K562 (cell line): Measurements from ENCODE around the gene B3GALT5. TPM values are rescaled to one million over a fixed set of nuclear protein-coding genes. Genes with fewer than 3 reads are reported as not detected.

ENCODE experiments used
- ATAC-seq: fragments of 200-7000 bp; cut with Tn5 transposase; 3 replicates; pipeline ENCODE4 v1.9.1; 2020; ENCODE audit warnings: moderate library complexity
- BruUV-seq: library from RNA; stranded (reverse); fragments of 400-500 nt; replicated peaks from 2 replicates; lab custom pipeline; 2021; lab: Mats Ljungman, UMichigan
- CTCF ChIA-PET: fragments of 300-600 bp; formaldehyde crosslinking; extraction: SDS; loops from one replicate; lab custom pipeline; 2021; ENCODE audit warnings: low intra/inter-chr PET ratio; lab: Yijun Ruan, JAX
- POLR2A ChIA-PET: fragments of 300-600, 350-650 bp; sonication (Branson Sonifier 250); formaldehyde crosslinking; extraction: SDS; loops from one replicate; lab custom pipeline; 2021; ENCODE audit warnings: antibody characterized with exemption, inconsistent platforms; lab: Yijun Ruan, JAX
- DNase-seq, 4 experiments: peaks; one replicate each; pipeline versions ENCODE4 v3.0.0 to v3.0.0-alpha.2; 2011 to 2018; ENCODE audit warnings: low spot score in 3 of 4, mixed read lengths in 3 of 4; ENCODE audit errors: extremely low read depth in 1 of 4
- FAIRE-seq: peaks from 2 replicates; lab custom pipeline; 2011; peaks lifted over from hg19 to GRCh38; lab: Jason Lieb, UNC
- H2AFZ ChIP-seq: 2 replicates; pipeline ENCODE4 v1.6.0; 2011; ENCODE audit warnings: low read depth, low read length, control low read depth, inconsistent platforms
- H3K27ac ChIP-seq: fragments of 200-600 bp; 3 replicates; pipeline ENCODE4 v1.8.0; 2011; ENCODE audit warnings: low read depth, mild to moderate bottlenecking, control low read depth, inconsistent platforms, low read length, moderate library complexity, mixed read lengths; ENCODE audit errors: extremely low read depth
- H3K27me3 ChIP-seq, 2 experiments: fragments of 300-600 bp in 1 of 2; 2 replicates in 1 of 2; 3 replicates in 1 of 2; pipeline versions ENCODE4 v1.6.0 to v1.8.0; 2011; ENCODE audit warnings: inconsistent platforms in 2 of 2, low read length in 2 of 2, mild to moderate bottlenecking in 1 of 2, mixed read lengths in 1 of 2, moderate library complexity in 1 of 2; ENCODE audit not compliant: control insufficient read depth in 2 of 2, insufficient read depth in 2 of 2
- H3K36me3 ChIP-seq: fragments of 300-600 bp; 3 replicates; pipeline ENCODE4 v1.8.0; 2011; ENCODE audit warnings: mild to moderate bottlenecking, low read length, inconsistent platforms; ENCODE audit not compliant: control insufficient read depth, insufficient read depth
- H3K4me1 ChIP-seq, 2 experiments: fragments of 200-600 bp in 1 of 2; replicated peaks in 1 of 2; 2 replicates in 1 of 2; 3 replicates in 1 of 2; pipeline versions ENCODE4 v1.5.1 to v1.8.0; 2011; ENCODE audit warnings: inconsistent platforms in 2 of 2, low read length in 2 of 2, mild to moderate bottlenecking in 1 of 2, mixed read lengths in 1 of 2, moderate library complexity in 1 of 2; ENCODE audit not compliant: control insufficient read depth in 2 of 2, insufficient read depth in 2 of 2
- H3K4me2 ChIP-seq: 2 replicates; pipeline ENCODE4 v1.6.1; 2011; ENCODE audit warnings: low read length, control low read depth, inconsistent platforms, mixed read lengths; ENCODE audit not compliant: insufficient read depth
- H3K4me3 ChIP-seq: fragments of 200-600 bp; sonication (generic), shearing (Covaris generic); 2 replicates; pipeline ENCODE4 v1.5.1; 2016; ENCODE audit warnings: control low read depth, inconsistent platforms
- H3K79me2 ChIP-seq: fragments of 200-600 bp; 3 replicates; pipeline ENCODE4 v1.8.0; 2011; ENCODE audit warnings: low read length, inconsistent platforms; ENCODE audit not compliant: control insufficient read depth, insufficient read depth
- H3K9ac ChIP-seq, 2 experiments: 2 replicates each; pipeline versions ENCODE4 v1.6.0 to v1.6.1; 2011; ENCODE audit warnings: low read depth in 2 of 2, low read length in 2 of 2, control low read depth in 1 of 2, inconsistent platforms in 1 of 2, mild to moderate bottlenecking in 1 of 2, mixed read lengths in 1 of 2; ENCODE audit not compliant: insufficient read depth in 1 of 2
- H3K9me1 ChIP-seq: one replicate; pipeline ENCODE4 v1.6.0; 2011; ENCODE audit warnings: inconsistent platforms, mild to moderate bottlenecking, low read length, moderate library complexity; ENCODE audit not compliant: control insufficient read depth, insufficient read depth
- H3K9me3 ChIP-seq: replicated peaks from 2 replicates; pipeline ENCODE4 v1.5.1; 2011; ENCODE audit warnings: low read depth, low read length, inconsistent platforms; ENCODE audit not compliant: control insufficient read depth, insufficient read depth
- H4K20me1 ChIP-seq: replicated peaks from 2 replicates; pipeline ENCODE4 v1.6.1; 2011; ENCODE audit warnings: low read length, inconsistent platforms, mixed read lengths; ENCODE audit not compliant: control insufficient read depth, insufficient read depth
- HDGF ChIP-seq: fragments of 450-650 bp; IDR thresholded peaks from 2 replicates; pipeline ENCODE4 v1.6.1; 2016
- HLTF ChIP-seq: fragments of 450-650 bp; IDR thresholded peaks from 2 replicates; pipeline ENCODE4 v1.6.1; 2016
- ILF3 ChIP-seq: fragments of 450-650 bp; IDR thresholded peaks from 2 replicates; pipeline ENCODE4 v1.6.1; 2018; ENCODE audit warnings: antibody characterized with exemption, mild to moderate bottlenecking, moderate library complexity, borderline replicate concordance
- NR1H2 ChIP-seq: sonication (generic); formaldehyde crosslinking; IDR thresholded peaks from 2 replicates; pipeline ENCODE4 v1.4.0; 2020; ENCODE audit warnings: mild to moderate bottlenecking, missing genetic modification reagents
- POLR2AphosphoS2 ChIP-seq: IDR thresholded peaks from 2 replicates; pipeline ENCODE4 v1.6.1; 2012; ENCODE audit warnings: low read length, improper control_type of control experiment
- POLR3G ChIP-seq: IDR thresholded peaks from 2 replicates; pipeline ENCODE4 v1.6.1; 2011; ENCODE audit not compliant: insufficient read length, insufficient replicate concordance; ENCODE audit errors: extremely low read depth
- PTBP1 ChIP-seq: fragments of 200-400 bp; formaldehyde crosslinking; IDR thresholded peaks from 2 replicates; pipeline ENCODE4 v1.6.1; 2017; ENCODE audit warnings: low read depth, low read length
- SFPQ ChIP-seq: fragments of 200-400 bp; formaldehyde crosslinking; IDR thresholded peaks from 2 replicates; pipeline ENCODE4 v1.6.1; 2017; ENCODE audit warnings: mild to moderate bottlenecking, low read depth, low read length, moderate library complexity
- SIN3A ChIP-seq, 2 experiments: fragments of 150-350 bp in 1 of 2; IDR thresholded peaks; 2 replicates each; pipeline ENCODE4 v1.6.1; 2011 to 2016; ENCODE audit warnings: borderline replicate concordance in 2 of 2, low read depth in 2 of 2, low read length in 2 of 2, mild to moderate bottlenecking in 2 of 2, moderate library complexity in 2 of 2; ENCODE audit not compliant: control insufficient read depth in 1 of 2
- ZBTB26 ChIP-seq: fragments of 450-650 bp; formaldehyde crosslinking; IDR thresholded peaks from 2 replicates; pipeline ENCODE4 v1.4.0; 2022; ENCODE audit warnings: missing genetic modification characterization
- ZNF184 ChIP-seq: sonication (generic); formaldehyde crosslinking; IDR thresholded peaks from 2 replicates; pipeline ENCODE4 v1.5.0; 2020; ENCODE audit warnings: missing genetic modification reagents
- ZNF232 ChIP-seq: sonication (generic); formaldehyde crosslinking; IDR thresholded peaks from 2 replicates; pipeline ENCODE4 v1.8.0; 2022; ENCODE audit warnings: mild to moderate bottlenecking, missing genetic modification reagents
- ZNF277 ChIP-seq: fragments of 250-450 bp; sonication (Bioruptor Pico); IDR thresholded peaks from 2 replicates; pipeline ENCODE4 v1.8.0; 2022; ENCODE audit warnings: inconsistent platforms, mild to moderate bottlenecking, moderate library complexity, borderline replicate concordance
- ZNF518B ChIP-seq: fragments of 250-450 bp; sonication (Bioruptor Pico); IDR thresholded peaks from 2 replicates; pipeline ENCODE4 v1.5.0; 2021; ENCODE audit warnings: mild to moderate bottlenecking, moderate library complexity
- ZNF76 ChIP-seq: fragments of 250-450 bp; sonication (Bioruptor Pico); IDR thresholded peaks from 2 replicates; pipeline ENCODE4 v1.4.0; 2020; ENCODE audit warnings: mild to moderate bottlenecking, moderate library complexity, borderline replicate concordance
- WGBS: fragments of 100-300 bp; shearing (Covaris generic); methylation state at CpG from one replicate; pipeline ENCODE4 v1.1.6; 2016; ENCODE audit warnings: low coverage, mixed read lengths; ENCODE audit not compliant: insufficient coverage; ENCODE audit errors: missing lambda C conversion rate; 5-methylcytosine and 5-hydroxymethylcytosine counted together
- in situ Hi-C: fragments of 300-500 bp; cut with MboI; formaldehyde crosslinking; loops from 4 replicates; pipeline ENCODE4 v1.15.0; 2018; ENCODE audit warnings: inconsistent platforms, mixed read lengths
- intact Hi-C: fragments of 100-400 bp; cut with micrococcal nuclease; formaldehyde crosslinking; loops from 2 replicates; pipeline ENCODE4 v1.14.2; 2022
- polyA plus RNA-seq, 8 experiments: library from polyadenylated mRNA; depleted of rRNA in 4 of 8; stranded (reverse) in 5 of 8; unstranded in 3 of 8; fragments of >200 nt; fragmentation: Nextera tagmentation in 2 of 8; fragmentation: Illumina TruSeq in 1 of 8; extraction: Ambion mirVana in 2 of 8; extraction: Trizol in 1 of 8; gene quantifications; 2 replicates each; pipeline versions ENCODE4 v1.2.1 to v1.2.3, GENCODE V29; 2011 to 2014; ENCODE audit warnings: inconsistent platforms in 1 of 8, missing spikeins in 1 of 8
- total RNA-seq, 7 experiments: library from RNA; depleted of rRNA in 6 of 7; stranded (reverse); fragments of >200 nt in 6 of 7; fragmentation: Illumina TruSeq in 2 of 7; extraction: Trizol in 2 of 7; gene quantifications; 2 replicates each; pipeline versions ENCODE4 v1.2.1 to v1.2.3, GENCODE V29; 2011 to 2021; ENCODE audit warnings: low replicate concordance in 1 of 7

The B3GALT5 gene
- total and polyA plus RNA-seq, 9 of the 15 experiments (the other 6 are each of a cell fraction or from before 2014, with no cell fraction given), result 0.02 TPM; not detected in 8

GRCh38 chr21:39661740-39662139 is 49.0 kb downstream of the B3GALT5 start:
- Histone ChIP-seq H3K4me3 (no peak overlapping the region), H3K4me2 (no peak overlapping the region), H3K36me3 (no peaks in the 10 kb centered on the region), H4K20me1 (no peaks in the 10 kb centered on the region), H3K9me1 (no peaks in the 10 kb centered on the region), H2AFZ (no peak overlapping the region), H3K79me2 (no peaks in the 10 kb centered on the region), H3K9me3 (no peaks in the 10 kb centered on the region), H3K4me1 (no peaks in the 10 kb centered on the region), H3K9ac (no peak overlapping the region), H3K27ac (no peak overlapping the region), H3K27me3 (peaks cover 21 to 55% of the 10 kb centered on the region in 2 experiments; a peak in 4 of 5 replicates)
- no TSS peak for BruUV-seq
- ATAC-seq (no peak), FAIRE-seq (no peak), DNase-seq (no peak)
- under 1% methylated on average over 9 of the region's 9 CpGs for whole genome bisulfite sequencing
- in situ Hi-C loops, result no loop called here
- ChIA-PET POLR2A (interaction anchor here (0.6 kb wide), 1 partner anchor 58 kb away, joined by 3 read pairs; no protein-coding TSS in a partner anchor), CTCF (no interaction called here)
- intact Hi-C loops, result no loop called here
- no peak for TF ChIP-seq NR1H2 (CRISPR knock-in tag)
- no peak for TF ChIP-seq ZNF184 (CRISPR knock-in tag)
- TF ChIP-seq ZNF232 (CRISPR knock-in tag), result no peak
- no peak for TF ChIP-seq ZNF277
- no peak for TF ChIP-seq SIN3A (IDR thresholded peaks at IDR 0.05; ENCODE audit: borderline replicate concordance in 2 of 2, control insufficient read depth in 1 of 2, low read depth in 2 of 2, low read length in 2 of 2)
- TF ChIP-seq SFPQ, result no peak
- no peak for TF ChIP-seq POLR3G
- TF ChIP-seq ZNF76 (CRISPR knock-in tag), result no peak
- TF ChIP-seq ZBTB26 (CRISPR knock-in tag), result no peak
- no peak for TF ChIP-seq ZNF518B
- TF ChIP-seq PTBP1, result no peak
- TF ChIP-seq ILF3, result no peak
- no peak for TF ChIP-seq HDGF
- no peak for TF ChIP-seq HLTF
- TF ChIP-seq POLR2AphosphoS2, result no peak
